HCT116 (cell line): ENCODE data around the gene NFATC2IP. TPM values are rescaled to one million over a fixed set of nuclear protein-coding genes. Genes with fewer than 3 reads are reported as not detected.

Experiments used
- ATAC-seq: fragments of 200-7000 bp; cut with Tn5 transposase; 2 replicates; pipeline ENCODE4 v1.9.1; 2020; ENCODE audit warnings: mild to moderate bottlenecking, moderate library complexity
- BruUV-seq: library from RNA; stranded (reverse); fragments of 400-500 nt; replicated peaks from 2 replicates; lab custom pipeline; 2021; lab: Mats Ljungman, UMichigan
- CTCF ChIA-PET: fragments of 300-600 bp; sonication (Branson Sonifier 250); formaldehyde crosslinking; loops from one replicate; lab custom pipeline; 2021; ENCODE audit warnings: antibody characterized with exemption; lab: Charles Lee
- POLR2A ChIA-PET: fragments of 300-600, 350-600 bp; sonication (Branson Sonifier 250); formaldehyde crosslinking; loops from one replicate; lab custom pipeline; 2021; ENCODE audit warnings: antibody characterized with exemption; lab: Charles Lee
- RAD21 ChIA-PET, 2 experiments: fragments of 300-600 bp; sonication (Branson Sonifier 250); formaldehyde crosslinking; loops; one replicate each; lab custom pipeline; 2023; ENCODE audit warnings: low total read pairs in 2 of 2; ENCODE audit not compliant: uncharacterized antibody in 2 of 2, unreplicated experiment in 2 of 2, low non-redundant PET in 1 of 2; lab: Charles Lee
- DNase-seq: peaks from one replicate; pipeline ENCODE4 v3.0.0-alpha.2; 2010; ENCODE audit warnings: low read depth, low spot score
- H2AFZ ChIP-seq: fragments of 200-600 bp; shearing (Covaris generic), sonication (generic); 2 replicates; pipeline ENCODE4 v1.6.1; 2017; ENCODE audit warnings: low read depth, mixed run types, mixed read lengths, antibody characterized with exemption, low read length; ENCODE audit not compliant: poor library complexity, severe bottlenecking
- H3K27ac ChIP-seq: 2 replicates; pipeline ENCODE4 v1.5.1; 2012; ENCODE audit warnings: low read depth, low read length
- H3K27me3 ChIP-seq: fragments of 200-600 bp; sonication (generic); 2 replicates; pipeline ENCODE4 v1.6.1; 2016; ENCODE audit warnings: mixed run types, low read length, mixed read lengths; ENCODE audit not compliant: insufficient read depth
- H3K36me3 ChIP-seq, 2 experiments: fragments of 200-500 bp in 1 of 2; fragments of 200-600 bp in 1 of 2; sonication (Bioruptor generic) in 1 of 2; sonication (generic) in 1 of 2; 2 replicates each; pipeline versions ENCODE4 v1.5.1 to v1.6.1; 2014 to 2016; ENCODE audit warnings: low read length in 2 of 2, inconsistent platforms in 1 of 2, mixed read lengths in 1 of 2, mixed run types in 1 of 2; ENCODE audit not compliant: insufficient read depth in 2 of 2, control insufficient read depth in 1 of 2
- H3K4me1 ChIP-seq, 2 experiments: fragments of 200-600 bp in 1 of 2; sonication (generic) in 1 of 2; 2 replicates each; pipeline versions ENCODE4 v1.5.1 to v1.6.1; 2012 to 2017; ENCODE audit warnings: low read length in 2 of 2, inconsistent platforms in 1 of 2, mild to moderate bottlenecking in 1 of 2, mixed read lengths in 1 of 2, mixed run types in 1 of 2, moderate library complexity in 1 of 2; ENCODE audit not compliant: insufficient read depth in 2 of 2, control insufficient read depth in 1 of 2
- H3K4me2 ChIP-seq: fragments of 200-600 bp; sonication (generic); 2 replicates; pipeline ENCODE4 v1.6.1; 2017; ENCODE audit warnings: mixed run types, low read length, mixed read lengths
- H3K4me3 ChIP-seq, 2 experiments: fragments of 200-600 bp in 1 of 2; sonication (generic) in 1 of 2; replicated peaks in 1 of 2; 2 replicates each; pipeline ENCODE4 v1.5.1; 2011 to 2016; ENCODE audit warnings: low read length in 2 of 2, control low read depth in 1 of 2, low read depth in 1 of 2, mild to moderate bottlenecking in 1 of 2, mixed read lengths in 1 of 2, mixed run types in 1 of 2
- H3K79me2 ChIP-seq: fragments of 200-600 bp; sonication (generic); 2 replicates; pipeline ENCODE4 v1.6.1; 2017; ENCODE audit warnings: mild to moderate bottlenecking, mixed run types, low read length, moderate library complexity, mixed read lengths; ENCODE audit not compliant: insufficient read depth
- H3K9ac ChIP-seq: fragments of 200-600 bp; sonication (generic); 2 replicates; pipeline ENCODE4 v1.6.1; 2016; ENCODE audit warnings: low read length, mixed read lengths
- H3K9me2 ChIP-seq: fragments of 200-600 bp; sonication (generic), shearing (Covaris generic); 2 replicates; pipeline ENCODE4 v1.6.1; 2017; ENCODE audit warnings: mixed run types, mild to moderate bottlenecking, moderate library complexity; ENCODE audit not compliant: insufficient read depth
- H3K9me3 ChIP-seq, 2 experiments: fragments of 200-500 bp in 1 of 2; fragments of 200-600 bp in 1 of 2; sonication (Bioruptor generic) in 1 of 2; sonication (generic) in 1 of 2; 2 replicates each; pipeline ENCODE4 v1.6.1; 2014 to 2017; ENCODE audit warnings: low read length in 2 of 2, mixed read lengths in 2 of 2, inconsistent platforms in 1 of 2, low read depth in 1 of 2, mild to moderate bottlenecking in 1 of 2, mixed run types in 1 of 2, moderate library complexity in 1 of 2; ENCODE audit not compliant: control insufficient read depth in 1 of 2, insufficient read depth in 1 of 2
- H4K20me1 ChIP-seq: fragments of 200-600 bp; sonication (generic), shearing (Covaris generic); 2 replicates; pipeline ENCODE4 v1.6.1; 2017; ENCODE audit warnings: mixed run types, mild to moderate bottlenecking, moderate library complexity; ENCODE audit not compliant: insufficient read depth
- CBX3 ChIP-seq: IDR thresholded peaks from 2 replicates; pipeline ENCODE4 v1.6.1; 2012; ENCODE audit warnings: low read depth
- CEBPB ChIP-seq: IDR thresholded peaks from 2 replicates; pipeline ENCODE4 v1.6.1; 2012; ENCODE audit warnings: low read depth
- CTCF ChIP-seq, 3 experiments: fragments of 200-600 bp in 1 of 3; sonication (generic) in 1 of 3; IDR thresholded peaks in 2 of 3; conservative IDR thresholded peaks in 1 of 3; 2 replicates each; pipeline ENCODE4 v1.5.1; 2012 to 2017; ENCODE audit warnings: low read depth in 2 of 3, low read length in 2 of 3, antibody characterized with exemption in 1 of 3, borderline replicate concordance in 1 of 3, control low read depth in 1 of 3, mild to moderate bottlenecking in 1 of 3, mixed read lengths in 1 of 3, mixed run types in 1 of 3, moderate library complexity in 1 of 3; ENCODE audit not compliant: insufficient read depth in 1 of 3
- EGR1 ChIP-seq: IDR thresholded peaks from 2 replicates; pipeline ENCODE4 v1.6.1; 2012; ENCODE audit warnings: low read depth
- EZH2phosphoT487 ChIP-seq: fragments of 200-600 bp; IDR thresholded peaks from 2 replicates; pipeline ENCODE4 v1.6.1; 2018; ENCODE audit warnings: antibody characterized with exemption, borderline replicate concordance
- FOSL1 ChIP-seq: IDR thresholded peaks from 2 replicates; pipeline ENCODE4 v1.6.1; 2012; ENCODE audit warnings: low read depth
- JUND ChIP-seq: IDR thresholded peaks from 2 replicates; pipeline ENCODE4 v1.6.1; 2012
- MAX ChIP-seq: IDR thresholded peaks from 2 replicates; pipeline ENCODE4 v1.6.1; 2012
- RAD21 ChIP-seq: IDR thresholded peaks from 2 replicates; pipeline ENCODE4 v1.6.1; 2012; ENCODE audit warnings: low read depth, mild to moderate bottlenecking
- REST ChIP-seq: IDR thresholded peaks from 2 replicates; pipeline ENCODE4 v1.6.1; 2012; ENCODE audit warnings: low read depth
- SP1 ChIP-seq: IDR thresholded peaks from 2 replicates; pipeline ENCODE4 v1.6.1; 2012; ENCODE audit warnings: low read depth
- SRF ChIP-seq: IDR thresholded peaks from 2 replicates; pipeline ENCODE4 v1.6.1; 2012; ENCODE audit warnings: low read depth
- TCF7L2 ChIP-seq: IDR thresholded peaks from 2 replicates; pipeline ENCODE4 v1.7.0; 2011; ENCODE audit warnings: borderline replicate concordance, inconsistent platforms; ENCODE audit not compliant: insufficient read depth, insufficient read length; ENCODE audit errors: extremely low read depth
- YY1 ChIP-seq: IDR thresholded peaks from 2 replicates; pipeline ENCODE4 v1.6.1; 2011; ENCODE audit warnings: low read length, low read depth, moderate library complexity, mild to moderate bottlenecking; ENCODE audit not compliant: insufficient replicate concordance; ENCODE audit errors: extremely low read depth
- ZBTB33 ChIP-seq: IDR thresholded peaks from 2 replicates; pipeline ENCODE4 v1.6.1; 2011; ENCODE audit warnings: mild to moderate bottlenecking, low read length, moderate library complexity; ENCODE audit not compliant: insufficient replicate concordance; ENCODE audit errors: extremely low read depth
- ZFX ChIP-seq: fragments of 450-650 bp; IDR thresholded peaks from 2 replicates; pipeline ENCODE4 v1.6.1; 2017
- ZNF274 ChIP-seq: fragments of 200-500 bp; sonication (Bioruptor generic); IDR thresholded peaks from 2 replicates; pipeline ENCODE4 v1.6.1; 2014; ENCODE audit warnings: mild to moderate bottlenecking, low read depth, low read length, inconsistent platforms
- intact Hi-C: fragments of 100-400 bp; cut with micrococcal nuclease; formaldehyde crosslinking; loops from 2 replicates; pipeline ENCODE4 v1.10.0; 2022
- total RNA-seq: library from RNA; stranded (reverse); gene quantifications from one replicate; pipeline ENCODE4 v1.2.1, GENCODE V29; 2021; ENCODE audit not compliant: unreplicated experiment

NFATC2IP gene
- total RNA-seq, 1 experiment from 2014 or later, result 41.4 TPM

DNA sequence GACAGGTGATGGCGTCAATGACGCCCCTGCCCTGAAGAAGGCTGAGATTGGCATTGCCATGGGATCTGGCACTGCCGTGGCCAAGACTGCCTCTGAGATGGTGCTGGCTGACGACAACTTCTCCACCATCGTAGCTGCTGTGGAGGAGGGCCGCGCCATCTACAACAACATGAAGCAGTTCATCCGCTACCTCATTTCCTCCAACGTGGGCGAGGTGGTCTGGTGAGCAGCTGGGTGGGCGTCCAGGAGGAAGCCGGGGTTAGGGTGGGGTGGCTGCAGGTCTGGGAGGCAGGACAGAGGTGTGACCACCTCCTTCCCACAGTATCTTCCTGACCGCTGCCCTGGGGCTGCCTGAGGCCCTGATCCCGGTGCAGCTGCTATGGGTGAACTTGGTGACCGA is 48.9 kb upstream of the NFATC2IP start:
- TF ChIP-seq SP1 (no peak), EZH2phosphoT487 (no peak), YY1 (no peak), JUND (no peak), CBX3 (no peak), EGR1 (no peak), REST (no peak), ZFX (no peak), CTCF (IDR thresholded peaks at IDR 0.05 in 2 of 3, conservative IDR thresholded peaks at IDR 0.05 in 1 of 3; ENCODE audit: borderline replicate concordance in 1 of 3, insufficient read depth in 1 of 3, low read depth in 2 of 3, low read length in 2 of 3) (no peak), CEBPB (no peak), MAX (no peak), ZNF274 (no peak), FOSL1 (no peak), SRF (no peak), RAD21 (no peak), ZBTB33 (no peak), TCF7L2 (no peak)
- no peaks in the 10 kb centered on the region for H3K9me3 ChIP-seq
- DNase-seq (no peak), ATAC-seq (no peak)
- no peak overlapping the region for H3K4me3 ChIP-seq
- H4K20me1 ChIP-seq, result no peaks in the 10 kb centered on the region
- ChIA-PET RAD21 (no interaction called here), CTCF (no interaction called here), POLR2A (no interaction called here)
- H3K79me2 ChIP-seq, result no peaks in the 10 kb centered on the region
- H3K4me2 ChIP-seq, result no peak overlapping the region
- no peak overlapping the region for H3K27ac ChIP-seq
- peaks cover 7 to 22% of the 10 kb centered on the region in 2 experiments; a peak in 3 of 4 replicates for H3K4me1 ChIP-seq
- no peaks in the 10 kb centered on the region for H3K9me2 ChIP-seq
- H3K27me3 ChIP-seq, result no peaks in the 10 kb centered on the region
- BruUV-seq, result no TSS peak
- no peak overlapping the region for H3K9ac ChIP-seq
- H2AFZ ChIP-seq, result no peak overlapping the region
- intact Hi-C loops, result no loop called here
- no peaks in the 10 kb centered on the region for H3K36me3 ChIP-seq
